Measurements from ENCODE around the gene GLRX.
A peak's percentile ranks its signal among the peaks of the same experiment; 100 is the strongest.
"Not testable (repeated sequence)": the region's sequence is repeated elsewhere in the genome, so short reads cannot be mapped to it uniquely, and the experiment has no call there.

Gene GLRX

DNA sequence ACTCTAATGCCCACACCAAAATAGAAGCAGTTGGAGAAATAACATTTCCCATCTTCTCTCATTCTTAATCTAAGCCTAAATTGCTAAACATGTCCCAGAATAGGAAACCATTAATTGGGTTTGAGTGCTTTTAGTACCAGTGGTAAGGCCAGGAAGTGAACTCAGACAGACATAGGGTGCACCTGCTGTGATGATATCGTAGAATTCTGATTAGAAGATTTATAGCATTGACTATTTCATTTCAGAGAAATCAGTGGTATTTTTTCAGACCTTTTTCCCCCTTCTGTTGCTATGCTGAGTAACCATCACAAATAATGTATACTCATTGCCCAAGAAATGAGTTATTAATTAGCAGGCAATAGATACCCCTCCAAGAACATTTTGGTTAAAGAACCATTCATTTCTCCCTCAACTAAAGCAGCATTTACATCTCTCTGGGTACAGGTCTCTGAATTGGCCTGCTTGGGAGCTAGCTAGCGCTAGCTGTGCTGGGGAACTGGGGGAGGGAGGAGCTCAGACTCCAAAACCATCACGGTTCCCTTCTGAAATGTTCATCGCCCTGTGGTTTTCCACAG is 7.3 kb downstream of the GLRX start:
- intact Hi-C loops (cut with micrococcal nuclease) = loop anchor here (5.0 kb wide), 1 partner anchor 33 kb away; no protein-coding TSS in a partner anchor
- Mint-ChIP-seq H3K27me3 (no peaks in the 10 kb centered on the region), H3K27ac (peak overlapping the region; percentile 5), H3K4me3 (no peak overlapping the region), H3K9me3 (no peaks in the 10 kb centered on the region), H3K4me1 (ENCODE audit: low read depth) (peaks cover 80% of the 10 kb centered on the region), H3K36me3 (ENCODE audit: low read depth) (peaks cover 80% of the 10 kb centered on the region)

- Mint-ChIP-seq H3K36me3 (ENCODE audit: low read depth) (peaks cover 70% of the 10 kb centered on the region), H3K4me1 (ENCODE audit: low read depth) (peaks cover 83% of the 10 kb centered on the region)
- H3K9me3 Mint-ChIP-seq; H3K27ac Mint-ChIP-seq; intact Hi-C loops (cut with micrococcal nuclease); H3K4me3 Mint-ChIP-seq; H3K27me3 Mint-ChIP-seq: not testable (repeated sequence)
Observed at GRCh38 chr5:95813035-95813434, 9.5 kb downstream of the GLRX start.

GRCh38 chr5:95812074-95812471 is 10.5 kb downstream of the GLRX start:
- peak overlapping the region; percentile 74 for H3K27ac Mint-ChIP-seq
- no peak overlapping the region for H3K4me3 Mint-ChIP-seq
- intact Hi-C loops (cut with micrococcal nuclease) = no loop called here
- H3K36me3 Mint-ChIP-seq (ENCODE audit: low read depth) = peaks cover 60% of the 10 kb centered on the region
- peaks cover 74% of the 10 kb centered on the region for H3K4me1 Mint-ChIP-seq (ENCODE audit: low read depth)
- no peaks in the 10 kb centered on the region for H3K27me3 Mint-ChIP-seq
- H3K9me3 Mint-ChIP-seq = no peaks in the 10 kb centered on the region

DNA sequence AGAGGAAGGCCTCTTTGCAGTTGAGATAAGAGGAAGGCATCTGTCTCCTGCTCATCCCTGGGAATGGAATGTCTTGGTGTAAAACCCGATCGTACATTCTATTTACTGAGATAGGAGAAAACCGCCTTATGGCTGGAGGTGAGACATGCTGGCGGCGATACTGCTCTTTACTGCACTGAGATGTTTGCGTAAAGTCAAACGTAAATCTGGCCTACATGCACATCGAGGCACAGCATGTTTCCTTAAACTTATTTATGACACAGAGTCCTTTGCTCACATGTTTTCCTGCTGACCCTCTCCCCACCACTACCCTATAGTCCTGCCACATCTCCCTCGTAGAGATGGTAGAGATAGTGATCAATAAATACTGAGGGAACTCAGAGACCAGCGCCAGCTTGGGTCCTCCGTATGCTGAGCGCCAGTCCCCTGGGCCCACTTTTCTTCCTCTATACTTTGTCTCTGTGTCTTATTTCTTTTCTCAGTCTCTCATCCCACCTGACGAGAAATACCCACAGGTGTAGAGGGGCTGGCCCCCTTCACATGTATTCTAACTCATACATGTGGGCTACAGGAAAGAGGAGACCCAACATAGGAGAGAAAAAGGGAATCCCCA is 11.0 kb downstream of the GLRX start:
- H3K36me3 Mint-ChIP-seq (ENCODE audit: low read depth) = peaks cover 55% of the 10 kb centered on the region
- not testable (repeated sequence) for H3K4me3 Mint-ChIP-seq

DNA sequence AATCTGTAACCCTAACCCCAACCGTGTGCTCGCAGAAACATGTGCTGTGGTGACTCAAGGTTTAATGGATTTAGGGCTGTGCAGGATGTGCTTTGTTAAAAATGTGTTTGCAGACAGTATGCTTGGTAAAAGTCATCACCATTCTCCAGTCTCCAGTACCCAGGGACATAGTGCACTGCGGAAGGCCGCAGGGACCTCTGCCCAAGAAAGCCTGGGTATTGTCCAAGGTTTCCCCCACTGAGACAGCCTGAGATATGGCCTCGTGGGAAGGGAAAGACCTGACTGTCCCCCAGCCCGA is 11.5 kb downstream of the GLRX start:
- peak overlapping the region; percentile 74 for H3K27ac Mint-ChIP-seq
- peaks cover 54% of the 10 kb centered on the region for H3K36me3 Mint-ChIP-seq (ENCODE audit: low read depth)
- H3K9me3 Mint-ChIP-seq; intact Hi-C loops (cut with micrococcal nuclease); H3K27me3 Mint-ChIP-seq; H3K4me3 Mint-ChIP-seq: not testable (repeated sequence)
- H3K4me1 Mint-ChIP-seq (ENCODE audit: low read depth) = peaks cover 64% of the 10 kb centered on the region

More for the DNA sequence above, 11.0 kb downstream of the GLRX start:
- intact Hi-C loops (cut with micrococcal nuclease); H3K9me3 Mint-ChIP-seq; H3K27me3 Mint-ChIP-seq: not testable (repeated sequence)
- peaks cover 69% of the 10 kb centered on the region for H3K4me1 Mint-ChIP-seq (ENCODE audit: low read depth)
- H3K27ac Mint-ChIP-seq = peak overlapping the region; percentile 74

DNA sequence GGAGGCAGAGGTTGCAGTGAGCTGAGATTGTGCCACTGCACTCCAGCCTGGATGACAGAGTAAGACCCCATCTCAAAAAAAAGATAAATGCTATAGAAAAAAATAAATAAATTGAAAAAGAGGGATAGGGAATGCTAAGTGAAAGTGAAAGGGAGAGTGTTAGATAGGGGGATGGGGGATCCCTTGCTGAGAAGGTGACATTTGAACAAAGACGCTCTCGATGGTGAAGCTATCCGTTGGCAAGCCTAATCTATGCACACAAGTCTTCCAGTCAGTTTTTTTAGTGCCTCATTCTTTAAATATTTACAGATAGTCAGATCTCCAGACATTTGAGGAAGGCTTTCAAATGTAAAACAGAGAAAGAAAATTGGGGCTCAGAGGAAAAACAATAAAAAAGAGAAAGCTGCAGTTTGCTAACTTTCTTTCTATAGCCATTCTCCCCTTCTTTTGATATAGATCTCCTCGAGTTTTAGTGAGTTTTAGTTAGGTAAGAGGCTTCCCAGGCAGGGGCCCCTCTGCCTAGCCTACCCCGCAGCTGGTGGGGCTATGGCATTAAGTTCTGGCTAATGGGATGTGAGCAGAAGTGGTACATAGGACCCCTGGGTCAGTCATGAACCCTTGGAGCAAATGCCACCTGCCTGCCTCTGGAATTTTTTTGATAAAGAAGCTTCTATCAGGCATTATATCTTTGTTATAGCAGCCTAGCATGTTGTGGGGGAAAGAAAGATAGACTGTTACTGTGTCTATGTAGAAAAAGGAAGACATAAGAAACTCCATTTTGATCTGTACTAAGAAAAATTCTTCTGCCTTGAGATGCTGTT is 12.0 kb downstream of the GLRX start:
- Mint-ChIP-seq H3K9me3 (peaks cover 2% of the 10 kb centered on the region), H3K27ac (peak overlapping the region; percentile 74), H3K36me3 (ENCODE audit: low read depth) (peaks cover 54% of the 10 kb centered on the region), H3K4me3 (no peak overlapping the region), H3K4me1 (ENCODE audit: low read depth) (peaks cover 59% of the 10 kb centered on the region), H3K27me3 (no peaks in the 10 kb centered on the region)
- intact Hi-C loops (cut with micrococcal nuclease) = no loop called here

DNA sequence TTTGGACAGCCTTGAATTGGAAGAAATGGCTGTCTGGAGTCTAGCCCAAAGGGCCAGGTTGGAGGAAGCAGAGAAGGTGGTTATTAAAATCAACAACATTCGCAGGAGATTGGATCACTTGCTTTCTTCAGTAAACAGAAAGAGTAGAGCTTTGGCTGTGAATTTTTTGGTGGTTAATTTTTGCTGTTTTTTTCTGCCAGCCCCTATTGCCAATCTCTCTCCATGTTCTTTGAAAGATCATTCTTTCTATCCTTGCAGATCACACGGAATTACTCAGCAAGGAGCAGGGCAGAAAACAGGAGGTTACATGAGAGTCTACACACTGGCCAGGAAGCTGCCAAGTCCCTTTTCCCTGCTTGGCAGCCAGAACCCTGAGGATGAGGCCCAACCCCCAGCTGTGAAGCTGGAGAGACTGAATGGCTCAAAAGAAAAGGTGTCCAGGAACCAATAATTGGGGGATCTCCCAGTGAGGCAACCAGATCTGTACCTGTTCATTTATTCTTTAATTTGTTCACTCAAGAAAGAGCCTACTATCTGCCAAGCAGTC is 13.0 kb downstream of the GLRX start:
- intact Hi-C loops (cut with micrococcal nuclease) = loop anchor here (2.0 to 5.0 kb wide), 2 partner anchors 13 to 33 kb away; partner anchors contain the start of gene GLRX
- Mint-ChIP-seq H3K36me3 (ENCODE audit: low read depth) (peaks cover 49% of the 10 kb centered on the region), H3K4me3 (no peak overlapping the region)

DNA sequence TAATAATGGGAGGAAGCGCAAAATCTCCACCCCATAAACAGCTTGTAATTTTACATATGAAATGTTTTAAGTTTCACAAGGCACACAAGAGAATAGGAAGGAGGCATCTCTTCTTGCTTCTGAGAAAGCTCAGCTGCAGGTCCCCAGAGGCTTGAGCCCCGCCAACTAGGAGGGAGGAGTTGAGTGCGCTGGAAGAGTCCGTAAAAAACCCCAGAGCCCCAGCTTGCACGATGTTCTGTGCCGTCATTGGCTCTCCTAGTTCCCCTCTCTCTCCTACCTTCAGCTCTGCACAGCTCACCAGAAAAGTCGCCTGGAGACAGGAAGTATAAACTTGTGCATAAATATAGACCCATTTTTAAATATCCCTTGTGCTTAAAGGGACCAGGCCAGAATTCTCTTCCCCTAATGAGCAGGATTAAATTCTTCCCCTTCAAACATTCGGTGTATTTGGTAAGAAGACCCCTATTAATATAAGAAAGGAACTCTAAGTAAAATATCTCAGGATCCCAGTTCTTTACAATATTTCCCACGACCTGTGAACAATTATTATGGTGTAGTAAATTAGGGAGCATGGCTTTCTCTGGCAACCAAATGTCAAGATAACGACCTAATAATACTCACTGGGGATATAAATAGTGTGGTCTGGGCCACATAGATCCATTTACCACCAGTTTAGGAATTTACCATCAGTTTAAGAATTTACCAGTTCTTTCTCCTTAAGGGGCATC is 13.7 kb downstream of the GLRX start:
- peaks cover 57% of the 10 kb centered on the region for H3K4me1 Mint-ChIP-seq (ENCODE audit: low read depth)
- no peaks in the 10 kb centered on the region for H3K27me3 Mint-ChIP-seq
- H3K9me3 Mint-ChIP-seq = peaks cover 9% of the 10 kb centered on the region
- H3K4me3 Mint-ChIP-seq = peak overlapping the region; percentile 39
- peaks cover 43% of the 10 kb centered on the region for H3K36me3 Mint-ChIP-seq (ENCODE audit: low read depth)
- H3K27ac Mint-ChIP-seq = peak overlapping the region; percentile 74
- intact Hi-C loops (cut with micrococcal nuclease) = loop anchor here (2.0 to 5.0 kb wide), 2 partner anchors 14 to 33 kb away; partner anchors contain the start of gene GLRX

More for the DNA sequence above, 13.0 kb downstream of the GLRX start:
- Mint-ChIP-seq H3K27ac (peak overlapping the region; percentile 74), H3K27me3 (no peaks in the 10 kb centered on the region), H3K9me3 (peaks cover 9% of the 10 kb centered on the region), H3K4me1 (ENCODE audit: low read depth) (peaks cover 56% of the 10 kb centered on the region)

GRCh38 chr5:95808013-95808685 is 14.4 kb downstream of the GLRX start:
- Mint-ChIP-seq H3K27ac (peak overlapping the region; percentile 74), H3K9me3 (peaks cover 9% of the 10 kb centered on the region), H3K4me3 (peak overlapping the region; percentile 39), H3K36me3 (ENCODE audit: low read depth) (peaks cover 37% of the 10 kb centered on the region), H3K27me3 (no peaks in the 10 kb centered on the region), H3K4me1 (ENCODE audit: low read depth) (peaks cover 53% of the 10 kb centered on the region)
- intact Hi-C loops (cut with micrococcal nuclease) = loop anchor here (2.0 to 5.0 kb wide), 2 partner anchors 15 to 34 kb away; partner anchors contain the start of gene GLRX

DNA sequence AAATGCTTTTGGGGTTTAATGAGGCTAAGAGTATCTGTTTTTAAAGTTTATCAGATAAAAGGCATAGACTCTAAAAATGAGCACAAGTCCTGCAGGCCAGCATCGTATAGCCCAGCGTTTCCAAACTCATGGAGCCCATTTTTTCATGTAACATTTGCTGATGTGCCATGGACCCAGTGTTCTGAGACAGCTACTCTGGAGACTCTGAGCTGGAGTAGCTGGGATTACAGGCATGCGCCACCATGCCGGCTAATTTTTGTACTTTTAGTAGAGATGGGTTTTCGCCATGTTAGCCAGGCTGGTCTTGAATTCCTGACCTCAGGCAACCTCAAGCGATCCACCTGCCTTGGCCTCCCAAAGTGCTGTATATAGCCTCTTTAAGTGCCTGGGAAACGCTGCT is 15.8 kb downstream of the GLRX start:
- intact Hi-C loops (cut with micrococcal nuclease) = loop anchor here (5.0 kb wide), 1 partner anchor 36 kb away; no protein-coding TSS in a partner anchor

DNA sequence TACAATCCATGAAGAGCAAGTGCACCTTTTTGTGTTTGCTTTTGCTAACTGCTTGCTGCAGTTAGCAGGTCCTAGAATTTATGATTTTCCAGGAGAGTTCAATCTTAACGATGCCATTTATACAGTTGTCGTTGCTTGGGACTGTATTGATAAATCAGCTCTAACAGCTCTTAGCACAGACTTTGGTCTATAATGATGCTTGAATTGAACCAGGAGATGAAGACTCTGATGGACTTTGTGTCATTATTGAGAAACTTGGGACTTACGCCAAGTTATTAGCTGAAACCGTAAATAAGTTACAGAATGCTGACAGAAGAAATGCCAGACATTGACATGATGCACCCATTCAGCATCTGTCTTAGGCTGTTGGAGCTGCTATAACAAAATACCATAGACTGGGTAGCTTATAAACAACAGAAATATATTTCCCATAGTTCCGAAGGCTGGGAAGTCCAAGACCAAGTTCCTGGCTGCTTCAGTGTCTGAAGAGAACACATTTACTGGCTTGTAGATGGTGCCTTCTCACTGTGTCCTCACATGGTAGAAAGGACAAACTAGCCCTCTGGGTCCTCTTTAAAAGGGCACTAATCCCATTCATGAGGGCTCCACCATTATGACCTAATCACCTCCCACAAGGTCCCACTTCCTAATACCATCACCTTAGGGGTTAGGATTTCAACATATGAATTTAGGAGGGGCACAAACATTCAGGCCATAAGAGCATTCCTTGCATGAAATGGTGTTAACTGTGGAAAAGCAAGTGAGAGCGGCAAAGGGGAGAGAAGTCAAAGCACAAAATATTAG is 17.6 kb downstream of the GLRX start:
- Mint-ChIP-seq H3K27ac (peak overlapping the region; percentile 5), H3K36me3 (ENCODE audit: low read depth) (peaks cover 21% of the 10 kb centered on the region), H3K9me3 (peaks cover 9% of the 10 kb centered on the region), H3K4me3 (no peak overlapping the region), H3K27me3 (no peaks in the 10 kb centered on the region), H3K4me1 (ENCODE audit: low read depth) (peaks cover 26% of the 10 kb centered on the region)
- intact Hi-C loops (cut with micrococcal nuclease) = loop anchor here (5.0 kb wide), 1 partner anchor 37 kb away; no protein-coding TSS in a partner anchor

More for the DNA sequence above, 15.8 kb downstream of the GLRX start:
- H3K4me1 Mint-ChIP-seq (ENCODE audit: low read depth) = peaks cover 42% of the 10 kb centered on the region
- no peak overlapping the region for H3K27ac Mint-ChIP-seq
- peaks cover 9% of the 10 kb centered on the region for H3K9me3 Mint-ChIP-seq
- H3K27me3 Mint-ChIP-seq = no peaks in the 10 kb centered on the region
- H3K4me3 Mint-ChIP-seq = no peak overlapping the region
- H3K36me3 Mint-ChIP-seq (ENCODE audit: low read depth) = peaks cover 30% of the 10 kb centered on the region

- intact Hi-C loops (cut with micrococcal nuclease) = no loop called here
- peaks cover 9% of the 10 kb centered on the region for H3K9me3 Mint-ChIP-seq
- H3K27me3 Mint-ChIP-seq = no peaks in the 10 kb centered on the region
- H3K4me3 Mint-ChIP-seq = no peak overlapping the region
- no peak overlapping the region for H3K27ac Mint-ChIP-seq
- H3K36me3 Mint-ChIP-seq (ENCODE audit: low read depth) = peaks cover 21% of the 10 kb centered on the region
- H3K4me1 Mint-ChIP-seq (ENCODE audit: low read depth) = peaks cover 12% of the 10 kb centered on the region
Observed at GRCh38 chr5:95803271-95804148, 19.0 kb downstream of the GLRX start.

Data from dendritic cell treated with granulocyte-macrophage colony-stimulating factor and Interleukin-4, amounts not matched to agents 40 ng/mL and 50 ng/mL, for 4 days (primary cell).